B cell (primary cell): Measurements from ENCODE around the gene ODF4. TPM values are rescaled to one million over a fixed set of nuclear protein-coding genes. Genes with fewer than 3 reads are reported as not detected.

ENCODE experiments used
- ATAC-seq: fragments of 200-7000 bp; cut with Tn5 transposase; one replicate; pipeline ENCODE4 v1.10.0; 2021; ENCODE audit warnings: low read depth, mild to moderate bottlenecking, moderate number of reproducible peaks, moderate library complexity
- CTCF ChIA-PET: fragments of 350-600 bp; sonication (Branson Sonifier 250); formaldehyde crosslinking; loops from one replicate; lab custom pipeline; 2021; ENCODE audit warnings: antibody characterized with exemption, inconsistent platforms; lab: Charles Lee
- POLR2A ChIA-PET: fragments of 350-600 bp; sonication (Branson Sonifier 250); formaldehyde crosslinking; loops from one replicate; lab custom pipeline; 2021; ENCODE audit warnings: antibody characterized with exemption; lab: Charles Lee
- DNase-seq: peaks from one replicate; pipeline ENCODE4 v3.0.0; 2013
- H2AFZ ChIP-seq: 2 replicates; pipeline ENCODE4 v1.6.1; 2012; ENCODE audit warnings: mild to moderate bottlenecking, low read depth, low read length; ENCODE audit not compliant: insufficient read depth, poor library complexity, severe bottlenecking
- H3K27ac ChIP-seq, 2 donors: 1 replicate in 1 of 2; 2 replicates in 1 of 2; pipeline ENCODE4 v1.5.1; 2012 to 2013; ENCODE audit warnings: low read length in 2 of 2, mild to moderate bottlenecking in 2 of 2, moderate library complexity in 1 of 2
- H3K27me3 ChIP-seq, 4 experiments: fragments of 200-600 bp in 1 of 4; sonication (generic) in 1 of 4; replicated peaks in 1 of 4; 1 replicate in 2 of 4; 2 replicates in 2 of 4; pipeline versions ENCODE4 v1.6.1 to v1.7.0; 2013 to 2016; ENCODE audit warnings: low read length in 3 of 4, mild to moderate bottlenecking in 2 of 4, mixed read lengths in 1 of 4, moderate library complexity in 1 of 4; ENCODE audit not compliant: insufficient read depth in 4 of 4, control insufficient read depth in 3 of 4; ENCODE audit errors: control extremely low read depth in 1 of 4
- H3K36me3 ChIP-seq, 2 experiments: replicated peaks in 1 of 2; 1 replicate in 1 of 2; 2 replicates in 1 of 2; pipeline versions ENCODE4 v1.6.1 to v1.7.1; 2013; ENCODE audit warnings: low read length in 1 of 2; ENCODE audit not compliant: insufficient read depth in 2 of 2, control insufficient read depth in 1 of 2; ENCODE audit errors: control extremely low read depth in 1 of 2, extremely low read depth in 1 of 2
- H3K4me1 ChIP-seq, 2 donors: fragments of 200-600 bp in 1 of 2; sonication (generic) in 1 of 2; 1 replicate in 1 of 2; 2 replicates in 1 of 2; pipeline versions ENCODE4 v1.5.1 to v1.6.1; 2013 to 2017; ENCODE audit warnings: low read length in 2 of 2; ENCODE audit not compliant: control insufficient read depth in 2 of 2, insufficient read depth in 2 of 2
- H3K4me2 ChIP-seq: replicated peaks from 2 replicates; pipeline ENCODE3; 2012; ENCODE audit warnings: mild to moderate bottlenecking, low read depth, low read length; ENCODE audit not compliant: poor library complexity, severe bottlenecking
- H3K4me3 ChIP-seq, 5 experiments: fragments of 200-600 bp in 1 of 5; sonication (generic) in 1 of 5; 1 replicate in 3 of 5; 2 replicates in 2 of 5; pipeline versions ENCODE4 v1.5.1 to v1.7.0; 2011 to 2016; ENCODE audit warnings: low read length in 4 of 5, mild to moderate bottlenecking in 4 of 5, low read depth in 2 of 5, control low read depth in 1 of 5, moderate library complexity in 1 of 5; ENCODE audit not compliant: insufficient read depth in 1 of 5; ENCODE audit errors: control extremely low read depth in 1 of 5, extremely low read depth in 1 of 5
- H3K79me2 ChIP-seq: fragments of 200-600 bp; sonication (generic); one replicate; pipeline ENCODE4 v1.6.0; 2016; ENCODE audit warnings: low read length; ENCODE audit not compliant: control insufficient read depth, insufficient read depth
- H3K9ac ChIP-seq: fragments of 200-600 bp; sonication (generic); 2 replicates; pipeline ENCODE4 v1.6.1; 2017; ENCODE audit warnings: mild to moderate bottlenecking, low read length, moderate library complexity
- H3K9me3 ChIP-seq, 3 donors: one replicate each; pipeline versions ENCODE4 v1.6.1 to v1.7.1; 2013; ENCODE audit warnings: low read length in 2 of 3; ENCODE audit not compliant: control insufficient read depth in 2 of 3, insufficient read depth in 1 of 3; ENCODE audit errors: control extremely low read depth in 1 of 3
- H4K20me1 ChIP-seq: 2 replicates; pipeline ENCODE4 v1.6.0; 2012; ENCODE audit warnings: mild to moderate bottlenecking, low read length; ENCODE audit not compliant: insufficient read depth, control insufficient read depth, poor library complexity, severe bottlenecking
- H3K27ac Mint-ChIP-seq: one replicate; pipeline ENCODE4 v1.8.0; 2021; ENCODE audit warnings: mixed read lengths
- H3K27me3 Mint-ChIP-seq: one replicate; pipeline ENCODE4 v1.8.0; 2021; ENCODE audit warnings: mixed read lengths
- H3K4me1 Mint-ChIP-seq: one replicate; pipeline ENCODE4 v1.8.0; 2021; ENCODE audit warnings: mixed read lengths
- H3K4me3 Mint-ChIP-seq: one replicate; pipeline ENCODE4 v1.8.0; 2021; ENCODE audit warnings: mixed read lengths
- H3K9me3 Mint-ChIP-seq: one replicate; pipeline ENCODE4 v1.8.0; 2022; ENCODE audit warnings: mixed read lengths; ENCODE audit not compliant: insufficient read depth
- CTCF ChIP-seq: fragments of 200-600 bp; IDR thresholded peaks from one replicate; pipeline ENCODE4 v1.8.0; 2022; ENCODE audit warnings: antibody characterized with exemption, mild to moderate bottlenecking
- EZH2 ChIP-seq: IDR thresholded peaks from 2 replicates; pipeline ENCODE4 v1.6.1; 2012; ENCODE audit warnings: borderline replicate concordance, low read depth, mild to moderate bottlenecking, moderate library complexity, low read length; ENCODE audit not compliant: insufficient read depth, poor library complexity, severe bottlenecking
- WGBS: methylation state at CpG from one replicate; pipeline ENCODE4 v1.1.5; 2013; ENCODE audit warnings: missing lambda C conversion rate; ENCODE audit not compliant: insufficient coverage; 5-methylcytosine and 5-hydroxymethylcytosine counted together
- intact Hi-C: fragments of 100-400 bp; cut with micrococcal nuclease; formaldehyde crosslinking; loops from one replicate; pipeline ENCODE4 v1.10.0; 2022
- polyA plus RNA-seq: library from polyadenylated mRNA; depleted of rRNA; stranded (reverse); fragments of >200 nt; gene quantifications from 2 replicates; pipeline ENCODE4 v1.2.3, GENCODE V29; 2012
- total RNA-seq, 2 donors: library from RNA; stranded (reverse); fragments of 120-200 nt in 1 of 2; gene quantifications; 1 replicate in 1 of 2; 2 replicates in 1 of 2; pipeline versions ENCODE4 v1.2.3 to v1.2.4, GENCODE V29; 2013 to 2022

Gene ODF4
- total and polyA plus RNA-seq, 2 donors (not counting 1 experiment from before 2014, with no cell fraction given), result not detected

GRCh38 chr17:8387914-8388651 lies 48.4 kb downstream of the ODF4 start:
- no peak for DNase-seq
- H2AFZ ChIP-seq, result no peak overlapping the region
- no peaks in the 10 kb centered on the region for H4K20me1 ChIP-seq
- H3K4me1 ChIP-seq, result peaks cover 0 to 10% of the 10 kb centered on the region in 2 donors
- no peak for ATAC-seq
- Mint-ChIP-seq H3K27me3 (no peaks in the 10 kb centered on the region), H3K4me3 (no peak overlapping the region), H3K27ac (no peak overlapping the region), H3K4me1 (peaks cover 11% of the 10 kb centered on the region), H3K9me3 (no peaks in the 10 kb centered on the region)
- H3K27me3 ChIP-seq, result no peaks in the 10 kb centered on the region
- TF ChIP-seq CTCF (no peak), EZH2 (no peak)
- POLR2A ChIA-PET, result interaction anchor here (0.7 kb wide), 1 partner anchor 26 kb away, joined by 6 read pairs; no protein-coding TSS in a partner anchor
- WGBS, result 100% methylated on average over 1 of the region's 7 CpGs
- no peak overlapping the region for H3K4me2 ChIP-seq
- no peak overlapping the region for H3K27ac ChIP-seq
- H3K9me3 ChIP-seq, result peaks cover 0 to 3% (median 0%) of the 10 kb centered on the region in 3 donors
- H3K4me3 ChIP-seq, result no peak overlapping the region
- H3K36me3 ChIP-seq, result no peaks in the 10 kb centered on the region
- CTCF ChIA-PET, result interaction anchor here (1.5 kb wide), 1 partner anchor 358 kb away, joined by 4 read pairs; no protein-coding TSS in a partner anchor
- intact Hi-C loops, result no loop called here
- H3K9ac ChIP-seq, result no peak overlapping the region
- peaks cover 14% of the 10 kb centered on the region for H3K79me2 ChIP-seq

- ChIA-PET POLR2A (no interaction called here), CTCF (interaction anchor here (0.7 to 1.8 kb wide), 3 partner anchors 8 to 20 kb away, joined by 3 to 5 read pairs (median 4); no protein-coding TSS in a partner anchor)
- H3K4me1 Mint-ChIP-seq, result peaks cover 9% of the 10 kb centered on the region
- no peak overlapping the region for H3K4me3 ChIP-seq
- no peak overlapping the region for H2AFZ ChIP-seq
- no peaks in the 10 kb centered on the region for H3K9me3 Mint-ChIP-seq
- H3K4me1 ChIP-seq, result peaks cover 11 to 14% of the 10 kb centered on the region in 2 donors
- no peak overlapping the region for H3K4me2 ChIP-seq
- H3K36me3 ChIP-seq, result no peaks in the 10 kb centered on the region
- TF ChIP-seq CTCF (no peak), EZH2 (no peak)
- no peak overlapping the region for H3K9ac ChIP-seq
- no peak for DNase-seq
- no peak for ATAC-seq
- peaks cover 10% of the 10 kb centered on the region for H3K27me3 Mint-ChIP-seq
- H3K27ac Mint-ChIP-seq, result no peak overlapping the region
- 40% methylated on average over 2 of the region's 9 CpGs for WGBS
- H4K20me1 ChIP-seq, result no peaks in the 10 kb centered on the region
- H3K27me3 ChIP-seq, result peaks cover 0 to 8% (median 4%) of the 10 kb centered on the region in 4 experiments
- H3K27ac ChIP-seq, result no peak overlapping the region
- H3K4me3 Mint-ChIP-seq, result no peak overlapping the region
- peaks cover 3% of the 10 kb centered on the region for H3K79me2 ChIP-seq
- peaks cover 0 to 19% (median 2%) of the 10 kb centered on the region in 3 donors for H3K9me3 ChIP-seq
- intact Hi-C loops, result no loop called here
Observed at GRCh38 chr17:8391711-8392110, 52.1 kb downstream of the ODF4 start.
